Measurements from ENCODE around the gene ELP1. TPM values are rescaled to one million over a fixed set of nuclear protein-coding genes. Genes with fewer than 3 reads are reported as not detected.

Gene ELP1
- polyA plus RNA-seq, 1 experiment, result 29.9 TPM

DNA sequence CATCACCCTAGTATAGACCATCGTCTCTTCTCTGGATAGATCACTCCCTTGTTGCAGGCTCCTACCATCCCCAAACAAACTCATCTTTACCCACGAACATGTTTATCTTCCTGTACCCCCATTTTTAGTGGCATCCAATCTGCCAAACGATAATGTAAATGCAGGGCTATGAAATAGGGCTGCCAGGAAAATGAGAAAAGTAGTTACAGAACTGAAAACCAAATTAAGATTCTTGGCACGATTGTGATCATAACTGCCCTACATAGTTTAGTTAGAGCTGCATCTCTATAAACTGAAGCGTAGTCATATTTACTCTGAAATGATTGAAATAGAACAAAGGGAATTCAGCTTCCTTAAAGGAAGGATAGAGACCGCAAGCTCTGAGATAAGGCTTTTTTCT lies 26.4 kb upstream of the ELP1 start:
- no peak overlapping the region for H3K4me3 ChIP-seq (ENCODE audit: low read depth, low read length)
- CTCF ChIA-PET, result no interaction called here
- DNase-seq (ENCODE audit: low read depth, low spot score), result no peak
- H3K27ac ChIP-seq (ENCODE audit: low read depth, low read length), result no peak overlapping the region
- TF ChIP-seq, protein P1, sequence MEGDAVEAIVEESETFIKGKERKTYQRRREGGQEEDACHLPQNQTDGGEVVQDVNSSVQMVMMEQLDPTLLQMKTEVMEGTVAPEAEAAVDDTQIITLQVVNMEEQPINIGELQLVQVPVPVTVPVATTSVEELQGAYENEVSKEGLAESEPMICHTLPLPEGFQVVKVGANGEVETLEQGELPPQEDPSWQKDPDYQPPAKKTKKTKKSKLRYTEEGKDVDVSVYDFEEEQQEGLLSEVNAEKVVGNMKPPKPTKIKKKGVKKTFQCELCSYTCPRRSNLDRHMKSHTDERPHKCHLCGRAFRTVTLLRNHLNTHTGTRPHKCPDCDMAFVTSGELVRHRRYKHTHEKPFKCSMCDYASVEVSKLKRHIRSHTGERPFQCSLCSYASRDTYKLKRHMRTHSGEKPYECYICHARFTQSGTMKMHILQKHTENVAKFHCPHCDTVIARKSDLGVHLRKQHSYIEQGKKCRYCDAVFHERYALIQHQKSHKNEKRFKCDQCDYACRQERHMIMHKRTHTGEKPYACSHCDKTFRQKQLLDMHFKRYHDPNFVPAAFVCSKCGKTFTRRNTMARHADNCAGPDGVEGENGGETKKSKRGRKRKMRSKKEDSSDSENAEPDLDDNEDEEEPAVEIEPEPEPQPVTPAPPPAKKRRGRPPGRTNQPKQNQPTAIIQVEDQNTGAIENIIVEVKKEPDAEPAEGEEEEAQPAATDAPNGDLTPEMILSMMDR (IDR thresholded peaks at IDR 0.05; ENCODE audit: low read depth, low read length), result no peak
- POLR2A ChIA-PET, result no interaction called here
- H3K27me3 ChIP-seq (ENCODE audit: control insufficient read depth, insufficient read depth, low read length), result no peaks in the 10 kb centered on the region
- no peaks in the 10 kb centered on the region for H3K9me3 ChIP-seq (ENCODE audit: control insufficient read depth, insufficient read depth, low read length)

DNA sequence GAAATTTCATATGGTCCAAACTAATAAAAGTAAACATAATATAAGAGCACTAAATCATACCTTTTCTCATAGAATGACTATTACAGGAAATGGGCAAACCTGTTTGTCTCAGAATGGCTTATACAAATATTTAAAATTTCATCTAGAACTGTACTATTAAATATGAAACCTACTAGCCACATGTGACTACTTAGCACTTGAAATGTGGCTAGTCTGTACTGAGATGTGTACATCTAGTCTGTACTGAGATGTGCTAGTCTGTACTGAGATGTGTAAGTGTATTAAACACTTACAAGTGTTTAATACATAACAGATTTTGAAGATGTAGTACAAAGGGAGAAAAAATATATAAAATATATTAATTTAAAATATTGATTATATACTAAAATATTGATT lies 22.7 kb upstream of the ELP1 start:
- ChIA-PET POLR2A (no interaction called here), CTCF (no interaction called here)
- Histone ChIP-seq H3K27me3 (ENCODE audit: control insufficient read depth, insufficient read depth, low read length) (no peaks in the 10 kb centered on the region), H3K9me3 (ENCODE audit: control insufficient read depth, insufficient read depth, low read length) (no peaks in the 10 kb centered on the region), H3K4me3 (ENCODE audit: low read depth, low read length) (no peak overlapping the region), H3K27ac (ENCODE audit: low read depth, low read length) (no peak overlapping the region)
- no peak for DNase-seq (ENCODE audit: low read depth, low spot score)
- TF ChIP-seq, protein P1 (IDR thresholded peaks at IDR 0.05; ENCODE audit: low read depth, low read length), result no peak

DNA sequence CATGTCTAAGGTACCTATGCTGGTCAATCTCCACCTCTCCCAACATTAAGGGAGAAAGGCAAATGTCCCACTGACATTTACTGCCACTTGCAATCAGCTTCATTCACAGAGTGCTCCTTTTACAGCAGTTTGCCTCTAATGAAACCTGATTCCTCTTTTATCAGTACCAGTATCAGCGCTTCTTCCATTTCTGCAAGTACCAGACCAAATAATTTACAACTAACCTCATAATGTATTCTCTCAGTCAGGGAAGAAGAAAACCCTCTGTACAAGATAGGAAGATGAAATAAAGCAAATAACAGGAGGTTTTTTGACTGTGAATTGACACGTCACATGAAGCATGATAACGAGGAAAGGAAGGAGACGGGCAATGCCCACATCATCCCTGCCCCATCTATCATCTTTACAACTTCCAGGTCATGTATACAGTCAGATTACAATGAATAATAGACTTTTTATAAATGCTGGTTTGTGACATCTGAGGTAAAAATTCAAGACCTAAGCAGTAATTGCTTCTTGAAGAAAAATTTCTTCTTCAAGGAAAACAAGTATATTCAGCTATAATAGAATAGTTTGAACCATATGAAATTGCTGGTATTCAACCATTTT lies 22.2 kb upstream of the ELP1 start:
- ChIA-PET CTCF (no interaction called here), POLR2A (no interaction called here)
- Histone ChIP-seq H3K4me3 (ENCODE audit: low read depth, low read length) (no peak overlapping the region), H3K27me3 (ENCODE audit: control insufficient read depth, insufficient read depth, low read length) (no peaks in the 10 kb centered on the region), H3K27ac (ENCODE audit: low read depth, low read length) (no peak overlapping the region), H3K9me3 (ENCODE audit: control insufficient read depth, insufficient read depth, low read length) (no peaks in the 10 kb centered on the region)
- DNase-seq (ENCODE audit: low read depth, low spot score), result no peak
- TF ChIP-seq, protein P1 (IDR thresholded peaks at IDR 0.05; ENCODE audit: low read depth, low read length), result no peak

DNA sequence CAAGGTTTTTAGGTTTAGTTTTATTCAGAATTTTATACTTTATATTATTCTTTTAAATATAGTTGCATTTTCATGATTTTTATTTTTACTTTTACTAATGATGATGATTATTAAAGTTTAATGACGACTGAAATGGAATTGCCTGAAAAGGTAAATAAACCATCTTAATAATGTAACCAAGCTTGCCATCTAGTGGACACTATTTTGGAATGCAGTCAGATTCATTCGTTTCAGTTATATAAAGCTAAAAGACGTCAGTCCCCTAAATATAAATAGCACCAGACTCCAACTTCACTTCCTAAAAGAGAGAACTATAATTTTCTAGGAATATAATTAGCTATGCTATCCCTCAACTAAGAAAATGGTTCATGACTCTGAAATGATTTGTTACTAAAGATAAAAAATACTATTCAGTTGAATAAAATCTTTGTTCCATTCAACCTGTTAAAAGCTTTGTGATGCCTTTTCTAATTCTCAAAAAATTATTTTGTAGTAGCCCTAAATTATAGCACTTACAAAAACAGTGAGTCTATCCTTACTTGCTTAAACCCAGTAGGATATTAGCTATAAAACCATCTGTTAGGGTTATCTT lies 20.2 kb upstream of the ELP1 start:
- no peak for DNase-seq (ENCODE audit: low read depth, low spot score)
- no peak overlapping the region for H3K4me3 ChIP-seq (ENCODE audit: low read depth, low read length)
- ChIA-PET POLR2A (interaction anchor here (0.8 kb wide), 1 partner anchor 166 kb away, joined by 3 read pairs; no protein-coding TSS in a partner anchor), CTCF (interaction anchor here (0.6 to 2.7 kb wide), 33 partner anchors 10 to 566 kb away, joined by 3 to 39 read pairs (median 3); partner anchors contain the start of genes ABITRAM and ELP1)
- no peaks in the 10 kb centered on the region for H3K27me3 ChIP-seq (ENCODE audit: control insufficient read depth, insufficient read depth, low read length)
- TF ChIP-seq, protein P1 (IDR thresholded peaks at IDR 0.05; ENCODE audit: low read depth, low read length), result peak; percentile 73
- H3K9me3 ChIP-seq (ENCODE audit: control insufficient read depth, insufficient read depth, low read length), result no peaks in the 10 kb centered on the region
- H3K27ac ChIP-seq (ENCODE audit: low read depth, low read length), result no peak overlapping the region

DNA sequence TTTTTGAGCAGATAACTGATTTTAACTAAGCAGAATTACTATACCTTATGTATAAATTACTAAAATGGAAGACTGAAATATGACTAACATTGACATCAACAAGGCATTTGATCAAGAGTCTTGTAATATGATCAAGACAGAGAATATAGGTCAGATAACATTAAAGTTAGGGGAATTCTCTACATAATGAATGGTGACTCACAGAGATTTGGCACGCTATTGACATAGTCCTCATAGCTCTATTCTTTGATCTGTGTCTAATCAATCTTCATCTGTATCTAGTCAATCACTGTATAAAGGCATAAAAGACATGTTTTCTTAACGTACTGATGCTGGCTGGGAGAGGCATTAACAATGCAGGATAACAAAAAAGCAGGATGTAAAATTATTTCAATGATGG lies 17.7 kb upstream of the ELP1 start:
- TF ChIP-seq, protein P1 (IDR thresholded peaks at IDR 0.05; ENCODE audit: low read depth, low read length), result no peak
- ChIA-PET POLR2A (no interaction called here), CTCF (interaction anchor here (0.6 kb wide), 2 partner anchors 62 to 129 kb away, joined by 3 to 5 read pairs; no protein-coding TSS in a partner anchor)
- Histone ChIP-seq H3K4me3 (ENCODE audit: low read depth, low read length) (no peak overlapping the region), H3K27me3 (ENCODE audit: control insufficient read depth, insufficient read depth, low read length) (no peaks in the 10 kb centered on the region), H3K27ac (ENCODE audit: low read depth, low read length) (no peak overlapping the region), H3K9me3 (ENCODE audit: control insufficient read depth, insufficient read depth, low read length) (no peaks in the 10 kb centered on the region)
- DNase-seq (ENCODE audit: low read depth, low spot score), result no peak
